K562 (cell line): ENCODE results near the gene ANKRD23. TPM values are rescaled to one million over a fixed set of nuclear protein-coding genes. Genes with fewer than 3 reads are reported as not detected.
"Not testable (repeated sequence)": the region's sequence is repeated elsewhere in the genome, so short reads cannot be mapped to it uniquely, and the experiment has no call there.

Source experiments
- ATAC-seq: fragments of 200-7000 bp; cut with Tn5 transposase; 3 replicates; pipeline ENCODE4 v1.9.1; 2020; ENCODE audit warnings: moderate library complexity
- BruUV-seq: library from RNA; stranded (reverse); fragments of 400-500 nt; replicated peaks from 2 replicates; lab custom pipeline; 2021; lab: Mats Ljungman, UMichigan
- CTCF ChIA-PET: fragments of 300-600 bp; formaldehyde crosslinking; extraction: SDS; loops from one replicate; lab custom pipeline; 2021; ENCODE audit warnings: low intra/inter-chr PET ratio; lab: Yijun Ruan, JAX
- POLR2A ChIA-PET: fragments of 300-600, 350-650 bp; sonication (Branson Sonifier 250); formaldehyde crosslinking; extraction: SDS; loops from one replicate; lab custom pipeline; 2021; ENCODE audit warnings: antibody characterized with exemption, inconsistent platforms; lab: Yijun Ruan, JAX
- DNase-seq, 4 experiments: peaks; one replicate each; pipeline versions ENCODE4 v3.0.0 to v3.0.0-alpha.2; 2011 to 2018; ENCODE audit warnings: low spot score in 3 of 4, mixed read lengths in 3 of 4; ENCODE audit errors: extremely low read depth in 1 of 4
- FAIRE-seq: peaks from 2 replicates; lab custom pipeline; 2011; peaks lifted over from hg19 to GRCh38; lab: Jason Lieb, UNC
- H2AFZ ChIP-seq: 2 replicates; pipeline ENCODE4 v1.6.0; 2011; ENCODE audit warnings: low read depth, low read length, control low read depth, inconsistent platforms
- H3K27ac ChIP-seq: fragments of 200-600 bp; 3 replicates; pipeline ENCODE4 v1.8.0; 2011; ENCODE audit warnings: low read depth, mild to moderate bottlenecking, control low read depth, inconsistent platforms, low read length, moderate library complexity, mixed read lengths; ENCODE audit errors: extremely low read depth
- H3K27me3 ChIP-seq, 2 experiments: fragments of 300-600 bp in 1 of 2; 2 replicates in 1 of 2; 3 replicates in 1 of 2; pipeline versions ENCODE4 v1.6.0 to v1.8.0; 2011; ENCODE audit warnings: inconsistent platforms in 2 of 2, low read length in 2 of 2, mild to moderate bottlenecking in 1 of 2, mixed read lengths in 1 of 2, moderate library complexity in 1 of 2; ENCODE audit not compliant: control insufficient read depth in 2 of 2, insufficient read depth in 2 of 2
- H3K36me3 ChIP-seq: fragments of 300-600 bp; 3 replicates; pipeline ENCODE4 v1.8.0; 2011; ENCODE audit warnings: mild to moderate bottlenecking, low read length, inconsistent platforms; ENCODE audit not compliant: control insufficient read depth, insufficient read depth
- H3K4me1 ChIP-seq, 2 experiments: fragments of 200-600 bp in 1 of 2; replicated peaks in 1 of 2; 2 replicates in 1 of 2; 3 replicates in 1 of 2; pipeline versions ENCODE4 v1.5.1 to v1.8.0; 2011; ENCODE audit warnings: inconsistent platforms in 2 of 2, low read length in 2 of 2, mild to moderate bottlenecking in 1 of 2, mixed read lengths in 1 of 2, moderate library complexity in 1 of 2; ENCODE audit not compliant: control insufficient read depth in 2 of 2, insufficient read depth in 2 of 2
- H3K4me2 ChIP-seq: 2 replicates; pipeline ENCODE4 v1.6.1; 2011; ENCODE audit warnings: low read length, control low read depth, inconsistent platforms, mixed read lengths; ENCODE audit not compliant: insufficient read depth
- H3K4me3 ChIP-seq: fragments of 200-600 bp; sonication (generic), shearing (Covaris generic); 2 replicates; pipeline ENCODE4 v1.5.1; 2016; ENCODE audit warnings: control low read depth, inconsistent platforms
- H3K79me2 ChIP-seq: fragments of 200-600 bp; 3 replicates; pipeline ENCODE4 v1.8.0; 2011; ENCODE audit warnings: low read length, inconsistent platforms; ENCODE audit not compliant: control insufficient read depth, insufficient read depth
- H3K9ac ChIP-seq, 2 experiments: 2 replicates each; pipeline versions ENCODE4 v1.6.0 to v1.6.1; 2011; ENCODE audit warnings: low read depth in 2 of 2, low read length in 2 of 2, control low read depth in 1 of 2, inconsistent platforms in 1 of 2, mild to moderate bottlenecking in 1 of 2, mixed read lengths in 1 of 2; ENCODE audit not compliant: insufficient read depth in 1 of 2
- H3K9me1 ChIP-seq: one replicate; pipeline ENCODE4 v1.6.0; 2011; ENCODE audit warnings: inconsistent platforms, mild to moderate bottlenecking, low read length, moderate library complexity; ENCODE audit not compliant: control insufficient read depth, insufficient read depth
- H3K9me3 ChIP-seq: replicated peaks from 2 replicates; pipeline ENCODE4 v1.5.1; 2011; ENCODE audit warnings: low read depth, low read length, inconsistent platforms; ENCODE audit not compliant: control insufficient read depth, insufficient read depth
- H4K20me1 ChIP-seq: replicated peaks from 2 replicates; pipeline ENCODE4 v1.6.1; 2011; ENCODE audit warnings: low read length, inconsistent platforms, mixed read lengths; ENCODE audit not compliant: control insufficient read depth, insufficient read depth
- CBX3 ChIP-seq, 2 experiments: IDR thresholded peaks; 1 replicate in 1 of 2; 2 replicates in 1 of 2; pipeline ENCODE4 v1.6.1; 2012; ENCODE audit warnings: inconsistent platforms in 2 of 2, low read length in 2 of 2, borderline replicate concordance in 1 of 2, control low read depth in 1 of 2
- CEBPB ChIP-seq: fragments of 450-650 bp; IDR thresholded peaks from 2 replicates; pipeline ENCODE4 v1.6.1; 2016; ENCODE audit warnings: missing genetic modification characterization, missing compliant biosample characterization
- FOS ChIP-seq: IDR thresholded peaks from 3 replicates; pipeline ENCODE4 v1.6.1; 2011; ENCODE audit not compliant: insufficient read length; ENCODE audit errors: extremely low read depth
- GABPB2 ChIP-seq: fragments of 250-450 bp; sonication (Bioruptor Pico); conservative IDR thresholded peaks from 2 replicates; pipeline ENCODE4 v1.5.1; 2021; ENCODE audit warnings: mild to moderate bottlenecking
- GTF2A2 ChIP-seq: IDR thresholded peaks from 2 replicates; pipeline ENCODE4 v1.6.1; 2016; ENCODE audit warnings: mild to moderate bottlenecking, missing genetic modification characterization, missing compliant biosample characterization
- NBN ChIP-seq: fragments of 450-650 bp; IDR thresholded peaks from 2 replicates; pipeline ENCODE4 v1.6.1; 2016; ENCODE audit warnings: low read depth, mild to moderate bottlenecking
- RBM17 ChIP-seq: fragments of 200-400 bp; formaldehyde crosslinking; IDR thresholded peaks from 2 replicates; pipeline ENCODE4 v1.6.1; 2017; ENCODE audit warnings: low read depth, mild to moderate bottlenecking, low read length, borderline replicate concordance
- RFX1 ChIP-seq: fragments of 450-650 bp; IDR thresholded peaks from 2 replicates; pipeline ENCODE4 v1.6.1; 2016; ENCODE audit warnings: mild to moderate bottlenecking, moderate library complexity
- ZBTB33 ChIP-seq: sonication (generic); formaldehyde crosslinking; IDR thresholded peaks from 2 replicates; pipeline ENCODE4 v1.8.1; 2023; ENCODE audit warnings: mild to moderate bottlenecking, missing genetic modification reagents
- ZNF384 ChIP-seq: IDR thresholded peaks from 2 replicates; pipeline ENCODE4 v1.6.1; 2012; ENCODE audit warnings: low read depth, low read length, improper control_type of control experiment
- ZNF57 ChIP-seq: fragments of 450-650 bp; formaldehyde crosslinking; IDR thresholded peaks from 2 replicates; pipeline ENCODE4 v1.4.0; 2020; ENCODE audit warnings: mild to moderate bottlenecking, moderate library complexity
- ZNF586 ChIP-seq: fragments of 450-650 bp; formaldehyde crosslinking; conservative IDR thresholded peaks from 2 replicates; pipeline ENCODE4 v1.4.0; 2020; ENCODE audit warnings: mild to moderate bottlenecking, moderate library complexity
- WGBS: fragments of 100-300 bp; shearing (Covaris generic); methylation state at CpG from one replicate; pipeline ENCODE4 v1.1.6; 2016; ENCODE audit warnings: low coverage, mixed read lengths; ENCODE audit not compliant: insufficient coverage; ENCODE audit errors: missing lambda C conversion rate; 5-methylcytosine and 5-hydroxymethylcytosine counted together
- in situ Hi-C: fragments of 300-500 bp; cut with MboI; formaldehyde crosslinking; loops from 4 replicates; pipeline ENCODE4 v1.15.0; 2018; ENCODE audit warnings: inconsistent platforms, mixed read lengths
- intact Hi-C: fragments of 100-400 bp; cut with micrococcal nuclease; formaldehyde crosslinking; loops from 2 replicates; pipeline ENCODE4 v1.14.2; 2022
- polyA plus RNA-seq, 8 experiments: library from polyadenylated mRNA; depleted of rRNA in 4 of 8; stranded (reverse) in 5 of 8; unstranded in 3 of 8; fragments of >200 nt; fragmentation: Nextera tagmentation in 2 of 8; fragmentation: Illumina TruSeq in 1 of 8; extraction: Ambion mirVana in 2 of 8; extraction: Trizol in 1 of 8; gene quantifications; 2 replicates each; pipeline versions ENCODE4 v1.2.1 to v1.2.3, GENCODE V29; 2011 to 2014; ENCODE audit warnings: inconsistent platforms in 1 of 8, missing spikeins in 1 of 8
- total RNA-seq, 7 experiments: library from RNA; depleted of rRNA in 6 of 7; stranded (reverse); fragments of >200 nt in 6 of 7; fragmentation: Illumina TruSeq in 2 of 7; extraction: Trizol in 2 of 7; gene quantifications; 2 replicates each; pipeline versions ENCODE4 v1.2.1 to v1.2.3, GENCODE V29; 2011 to 2021; ENCODE audit warnings: low replicate concordance in 1 of 7
- TF ChIP-seq, protein P1 (sequence below): sonication (generic); formaldehyde crosslinking; IDR thresholded peaks from 2 replicates; pipeline ENCODE4 v1.8.1; 2023; ENCODE audit warnings: mild to moderate bottlenecking, missing genetic modification reagents

ANKRD23 gene
- total and polyA plus RNA-seq, 9 of the 15 experiments (the other 6 are each of a cell fraction or from before 2014, with no cell fraction given) = 0.32 to 4.8 (median 2.8) TPM

GRCh38 chr2:96796497-96796896, 47.3 kb downstream of the ANKRD23 start:
- TF ChIP-seq CEBPB (0 out of 2 replicates have a peak, but pooled peaks have one; percentile 29), ZBTB33 (CRISPR knock-in tag) (peak; percentile 78; the same call in 1 of the 2 replicates)
- DNase-seq, ATAC-seq, H3K4me3 ChIP-seq, H2AFZ ChIP-seq, H3K9me1 ChIP-seq, CTCF ChIA-PET, FAIRE-seq, in situ Hi-C loops, H4K20me1 ChIP-seq, H3K9me3 ChIP-seq, H3K27ac ChIP-seq, H3K4me2 ChIP-seq, H3K79me2 ChIP-seq, POLR2A ChIA-PET, intact Hi-C loops, H3K27me3 ChIP-seq, H3K9ac ChIP-seq, BruUV-seq: not testable (repeated sequence)
- WGBS = 53% methylated on average over 6 of the region's 6 CpGs
- peaks cover 0 to 13% of the 10 kb centered on the region in 2 experiments; a peak in 2 of 5 replicates for H3K4me1 ChIP-seq
- peaks cover 19% of the 10 kb centered on the region; the same call in 2 of the 3 replicates for H3K36me3 ChIP-seq

DNA sequence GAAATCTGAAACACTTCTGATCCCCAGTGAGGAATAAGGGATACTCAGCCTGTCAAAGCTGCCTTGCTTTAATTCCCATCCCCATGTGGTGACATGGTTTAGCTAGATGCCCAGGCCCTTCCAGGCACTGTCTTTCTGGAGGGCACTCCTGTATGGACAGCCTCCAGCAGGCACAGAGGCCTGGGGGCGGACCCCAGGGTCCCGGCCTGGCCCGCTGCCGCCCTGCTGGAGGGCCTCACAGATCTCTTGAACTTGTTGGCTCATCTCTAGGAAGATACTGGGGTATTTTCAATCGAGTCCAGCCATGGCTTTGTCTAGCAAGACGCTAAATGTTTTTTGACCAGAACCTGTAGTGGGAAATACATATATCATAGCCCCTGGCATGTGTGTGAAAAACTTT, 48.7 kb downstream of the ANKRD23 start:
- H3K36me3 ChIP-seq = peaks cover 8% of the 10 kb centered on the region; the same call in 1 of the 3 replicates
- H3K4me2 ChIP-seq = no peak overlapping the region
- no TSS peak for BruUV-seq
- no peaks in the 10 kb centered on the region for H3K9me3 ChIP-seq
- in situ Hi-C loops = no loop called here
- no peaks in the 10 kb centered on the region for H4K20me1 ChIP-seq
- ChIA-PET CTCF (no interaction called here), POLR2A (no interaction called here)
- no peak overlapping the region for H2AFZ ChIP-seq
- no peaks in the 10 kb centered on the region for H3K79me2 ChIP-seq
- no peaks in the 10 kb centered on the region for H3K27me3 ChIP-seq
- ATAC-seq = no peak
- 60% methylated on average over 6 of the region's 6 CpGs for WGBS
- H3K9me1 ChIP-seq = no peaks in the 10 kb centered on the region
- peaks cover 0 to 7% of the 10 kb centered on the region in 2 experiments; a peak in 1 of 5 replicates for H3K4me1 ChIP-seq
- DNase-seq = no peak
- no peak for FAIRE-seq
- intact Hi-C loops = no loop called here
- no peak overlapping the region for H3K9ac ChIP-seq
- H3K27ac ChIP-seq = no peak overlapping the region
- H3K4me3 ChIP-seq = no peak overlapping the region
- TF ChIP-seq GTF2A2 (tag) (no peak), ZNF57 (CRISPR knock-in tag) (no peak), GABPB2 (CRISPR knock-in tag) (no peak), RBM17 (no peak), RFX1 (no peak), NBN (no peak), FOS (no peak), ZNF384 (no peak), CBX3 (IDR thresholded peaks at IDR 0.05; ENCODE audit: borderline replicate concordance in 1 of 2, low read length in 2 of 2) (no peak), ZNF586 (CRISPR knock-in tag) (no peak)
- TF ChIP-seq, protein P1, sequence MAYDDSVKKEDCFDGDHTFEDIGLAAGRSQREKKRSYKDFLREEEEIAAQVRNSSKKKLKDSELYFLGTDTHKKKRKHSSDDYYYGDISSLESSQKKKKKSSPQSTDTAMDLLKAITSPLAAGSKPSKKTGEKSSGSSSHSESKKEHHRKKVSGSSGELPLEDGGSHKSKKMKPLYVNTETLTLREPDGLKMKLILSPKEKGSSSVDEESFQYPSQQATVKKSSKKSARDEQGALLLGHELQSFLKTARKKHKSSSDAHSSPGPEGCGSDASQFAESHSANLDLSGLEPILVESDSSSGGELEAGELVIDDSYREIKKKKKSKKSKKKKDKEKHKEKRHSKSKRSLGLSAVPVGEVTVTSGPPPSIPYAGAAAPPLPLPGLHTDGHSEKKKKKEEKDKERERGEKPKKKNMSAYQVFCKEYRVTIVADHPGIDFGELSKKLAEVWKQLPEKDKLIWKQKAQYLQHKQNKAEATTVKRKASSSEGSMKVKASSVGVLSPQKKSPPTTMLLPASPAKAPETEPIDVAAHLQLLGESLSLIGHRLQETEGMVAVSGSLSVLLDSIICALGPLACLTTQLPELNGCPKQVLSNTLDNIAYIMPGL (CRISPR knock-in tag) = no peak
